Progenitor cell of endocrine pancreas (in vitro differentiated cells): ENCODE results near the gene MCM8. TPM values are rescaled to one million over a fixed set of nuclear protein-coding genes. Genes with fewer than 3 reads are reported as not detected.

ENCODE experiments used
- DNase-seq: peaks from one replicate; pipeline ENCODE4 v3.0.0; 2021; ENCODE audit warnings: low spot score; ENCODE audit not compliant: unreplicated experiment
- H3K27ac Mint-ChIP-seq: 2 replicates; pipeline ENCODE4 v1.8.0; 2021; ENCODE audit warnings: mild to moderate bottlenecking, moderate library complexity, mixed read lengths
- H3K27me3 Mint-ChIP-seq: 2 replicates; pipeline ENCODE4 v1.8.0; 2021; ENCODE audit warnings: mixed read lengths
- H3K36me3 Mint-ChIP-seq: 2 replicates; pipeline ENCODE4 v1.8.0; 2022; ENCODE audit warnings: mixed read lengths; ENCODE audit not compliant: insufficient read depth
- H3K4me1 Mint-ChIP-seq: 2 replicates; pipeline ENCODE4 v1.8.0; 2021; ENCODE audit warnings: low read depth, mixed read lengths
- H3K4me3 Mint-ChIP-seq: 2 replicates; pipeline ENCODE4 v1.8.0; 2021; ENCODE audit warnings: low read depth, mild to moderate bottlenecking, moderate library complexity, mixed read lengths
- H3K9me3 Mint-ChIP-seq: 2 replicates; pipeline ENCODE4 v1.8.0; 2021; ENCODE audit warnings: low read depth, mixed read lengths
- CTCF ChIP-seq: fragments of 200-600 bp; sonication (generic); IDR thresholded peaks from one replicate; pipeline ENCODE4 v1.5.0; 2021; ENCODE audit warnings: antibody characterized with exemption, mild to moderate bottlenecking; ENCODE audit not compliant: unreplicated experiment
- total RNA-seq: library from RNA; stranded (reverse); gene quantifications from 2 replicates; pipeline ENCODE4 v1.2.1, GENCODE V29; 2021

Gene MCM8
- total RNA-seq, 1 donor from 2014 or later: 18.5 TPM

- Mint-ChIP-seq H3K27me3 (peaks cover 20% of the 10 kb centered on the region), H3K9me3 (no peaks in the 10 kb centered on the region), H3K36me3 (no peaks in the 10 kb centered on the region), H3K4me3 (no peak overlapping the region), H3K4me1 (no peaks in the 10 kb centered on the region), H3K27ac (no peak overlapping the region)
- no peak for DNase-seq
- no peak for TF ChIP-seq CTCF
Measured at GRCh38 chr20:5925551-5925950, 24.9 kb upstream of the MCM8 start.

DNA sequence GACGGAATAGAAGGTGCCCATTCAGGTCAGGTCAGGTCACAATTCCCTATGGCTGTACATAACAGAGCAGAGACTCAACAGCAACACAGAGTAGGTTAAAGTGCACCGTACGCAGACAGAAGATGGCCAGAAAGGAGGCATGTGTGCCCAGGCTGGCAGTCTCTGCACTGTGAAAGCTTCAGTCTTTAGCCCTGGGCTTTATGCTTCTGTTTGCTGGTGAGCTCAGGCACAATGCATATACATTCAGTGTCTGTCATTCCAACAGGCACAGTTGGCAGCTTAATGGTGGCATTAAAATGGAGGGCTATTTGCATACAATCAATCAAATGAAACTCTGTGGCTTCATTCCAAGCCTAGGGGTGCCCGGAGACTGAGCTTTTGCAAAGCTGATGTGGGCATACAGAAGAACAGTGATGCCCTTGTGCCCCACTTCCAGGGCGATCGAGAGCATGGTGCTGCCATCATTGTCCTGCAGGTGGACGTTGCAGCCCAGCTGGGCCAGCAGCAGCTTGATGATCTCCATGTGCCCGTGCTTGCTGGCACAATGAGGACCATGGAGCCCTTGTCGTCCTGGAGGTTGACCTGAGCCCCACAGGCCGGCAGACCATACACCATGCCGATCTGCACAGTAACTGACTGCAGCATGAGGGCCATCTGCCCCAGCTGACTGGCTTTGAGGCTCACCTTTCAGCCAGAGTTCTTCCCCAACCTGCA lies 22.5 kb upstream of the MCM8 start:
- no peak for TF ChIP-seq CTCF
- no peak overlapping the region for H3K27ac Mint-ChIP-seq
- no peaks in the 10 kb centered on the region for H3K9me3 Mint-ChIP-seq
- DNase-seq: no peak
- H3K4me1 Mint-ChIP-seq: no peaks in the 10 kb centered on the region
- H3K36me3 Mint-ChIP-seq: no peaks in the 10 kb centered on the region
- H3K4me3 Mint-ChIP-seq: no peak overlapping the region
- H3K27me3 Mint-ChIP-seq: peaks cover 13% of the 10 kb centered on the region

- no peaks in the 10 kb centered on the region for H3K4me1 Mint-ChIP-seq
- no peak overlapping the region for H3K27ac Mint-ChIP-seq
- no peaks in the 10 kb centered on the region for H3K9me3 Mint-ChIP-seq
- peaks cover 6% of the 10 kb centered on the region for H3K27me3 Mint-ChIP-seq
- H3K36me3 Mint-ChIP-seq: no peaks in the 10 kb centered on the region
- TF ChIP-seq CTCF: no peak
- no peak overlapping the region for H3K4me3 Mint-ChIP-seq
- DNase-seq: no peak
Measured at GRCh38 chr20:5928836-5929715, 21.4 kb upstream of the MCM8 start.

GRCh38 chr20:5931411-5931810 lies 19.0 kb upstream of the MCM8 start:
- Mint-ChIP-seq H3K27ac (no peak overlapping the region), H3K36me3 (no peaks in the 10 kb centered on the region), H3K4me1 (no peaks in the 10 kb centered on the region), H3K27me3 (peaks cover 5% of the 10 kb centered on the region), H3K9me3 (no peaks in the 10 kb centered on the region), H3K4me3 (no peak overlapping the region)
- TF ChIP-seq CTCF: no peak
- DNase-seq: no peak

DNA sequence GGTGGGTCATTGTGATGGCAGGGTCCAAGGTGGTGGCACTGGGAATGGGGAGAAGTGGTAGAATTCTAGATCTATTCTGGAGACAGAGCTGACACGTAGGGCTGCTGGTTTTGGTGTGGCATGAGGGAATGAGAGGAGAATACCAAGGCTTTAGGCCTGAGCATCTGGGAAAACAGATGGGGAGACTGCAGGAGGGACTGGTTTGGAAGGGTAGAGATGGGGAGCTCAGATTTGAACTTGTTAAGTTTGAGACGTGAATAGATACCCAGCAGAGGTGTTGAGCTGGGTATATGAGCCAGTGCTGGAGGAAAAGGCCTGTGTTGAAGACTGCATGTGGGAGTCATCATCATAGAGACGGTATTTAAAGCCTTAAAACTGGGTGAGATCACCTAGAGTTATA lies 17.7 kb upstream of the MCM8 start:
- DNase-seq: no peak
- Mint-ChIP-seq H3K9me3 (no peaks in the 10 kb centered on the region), H3K36me3 (no peaks in the 10 kb centered on the region), H3K27ac (no peak overlapping the region), H3K4me1 (no peaks in the 10 kb centered on the region), H3K27me3 (peaks cover 5% of the 10 kb centered on the region), H3K4me3 (no peak overlapping the region)
- TF ChIP-seq CTCF: no peak
